Body of pancreas (tissue), 4 donors: ENCODE results near the gene CHRDL2. TPM values are rescaled to one million over a fixed set of nuclear protein-coding genes. Genes with fewer than 3 reads are reported as not detected.

Source experiments
- microRNA-seq, 2 donors: library from miRNA; unstranded; fragments of <30 nt; microRNA quantifications; one replicate each; pipeline ENCODE4, GENCODE V29; 2016; ENCODE audit warnings: borderline number of aligned reads in 2 of 2, borderline replicate concordance in 2 of 2
- small RNA-seq: library from RNA; depleted of rRNA; stranded (forward); fragments of <200 nt; gene quantifications from one replicate; pipeline ENCODE3, GENCODE V24; 2016
- total RNA-seq, 2 donors: library from RNA; depleted of rRNA; stranded (reverse); fragments of >200 nt; gene quantifications; one replicate each; pipeline ENCODE4 v1.1.0, GENCODE V29; 2016

Gene CHRDL2
- total RNA-seq, 2 donors from 2014 or later = not detected

Small RNA genes lying within 50 kb of the gene (microRNA-seq; reads per million reads assigned to microRNA genes)
- 0 reads per million in 2 donors for gene MIR4696

Small RNA genes lying within 50 kb of the gene (small RNA-seq; reads per million reads assigned to genes)
- gene MIR4696 (not detected), gene RANP3 (not detected), gene RN7SKP297 (not detected)

Other genes starting within 250 kb of the CHRDL2 start
- gene LIPT2, start 237.7 kb downstream of the CHRDL2 start, total RNA-seq = 10 to 100 TPM in 1 of 2 donors, 1 to 10 TPM in 1; 1.3 to 20.8 TPM
- 10 to 100 TPM in 1 of 2 donors, 1 to 10 TPM in 1; 9.3 to 13.8 TPM for gene POLD3, start 138.8 kb downstream of the CHRDL2 start, total RNA-seq
- gene RNF169, start 17.4 kb upstream of the CHRDL2 start, total RNA-seq = 10 to 100 TPM; 10.2 to 15.0 TPM
- 10 to 100 TPM; 15.6 to 35.3 TPM for gene XRRA1, start 217.7 kb upstream of the CHRDL2 start, total RNA-seq
- 10 to 100 TPM; 15.5 to 30.4 TPM for gene SPCS2, start 217.8 kb upstream of the CHRDL2 start, total RNA-seq